DND-41 (cell line): ENCODE data around the gene CMSS1.

ENCODE experiments used
- EZH2 ChIP-seq: IDR thresholded peaks from 3 replicates; pipeline ENCODE4 v1.6.1; 2012; ENCODE audit warnings: borderline replicate concordance, low read depth, mild to moderate bottlenecking, moderate library complexity, low read length, inconsistent platforms; ENCODE audit not compliant: severe bottlenecking
- TF ChIP-seq, protein P1 (sequence below): IDR thresholded peaks from 2 replicates; pipeline ENCODE4 v1.5.1; 2012; ENCODE audit warnings: borderline replicate concordance, low read length, moderate library complexity, mild to moderate bottlenecking; ENCODE audit not compliant: poor library complexity, severe bottlenecking; ENCODE audit errors: extremely low read depth

DNA sequence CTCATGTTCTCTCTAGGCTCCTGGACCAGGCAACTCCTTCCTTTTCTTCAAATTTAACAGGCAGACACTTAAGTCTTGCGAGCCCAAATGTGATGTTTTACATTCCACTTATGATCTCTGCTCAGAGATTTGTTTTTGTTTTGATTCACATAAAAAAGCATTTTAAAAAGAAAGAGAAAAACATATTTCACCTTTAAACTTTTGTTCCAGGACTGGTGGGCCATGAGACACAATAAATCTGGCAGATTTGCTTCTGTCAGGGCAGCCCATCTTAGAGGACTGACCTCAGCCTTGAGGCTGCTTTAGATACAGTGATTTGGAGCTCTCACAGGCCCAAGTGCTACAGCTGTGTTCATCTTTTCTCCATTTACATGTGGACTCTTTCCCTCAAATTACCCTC is 52.0 kb downstream of the CMSS1 start:
- TF ChIP-seq, protein P1, sequence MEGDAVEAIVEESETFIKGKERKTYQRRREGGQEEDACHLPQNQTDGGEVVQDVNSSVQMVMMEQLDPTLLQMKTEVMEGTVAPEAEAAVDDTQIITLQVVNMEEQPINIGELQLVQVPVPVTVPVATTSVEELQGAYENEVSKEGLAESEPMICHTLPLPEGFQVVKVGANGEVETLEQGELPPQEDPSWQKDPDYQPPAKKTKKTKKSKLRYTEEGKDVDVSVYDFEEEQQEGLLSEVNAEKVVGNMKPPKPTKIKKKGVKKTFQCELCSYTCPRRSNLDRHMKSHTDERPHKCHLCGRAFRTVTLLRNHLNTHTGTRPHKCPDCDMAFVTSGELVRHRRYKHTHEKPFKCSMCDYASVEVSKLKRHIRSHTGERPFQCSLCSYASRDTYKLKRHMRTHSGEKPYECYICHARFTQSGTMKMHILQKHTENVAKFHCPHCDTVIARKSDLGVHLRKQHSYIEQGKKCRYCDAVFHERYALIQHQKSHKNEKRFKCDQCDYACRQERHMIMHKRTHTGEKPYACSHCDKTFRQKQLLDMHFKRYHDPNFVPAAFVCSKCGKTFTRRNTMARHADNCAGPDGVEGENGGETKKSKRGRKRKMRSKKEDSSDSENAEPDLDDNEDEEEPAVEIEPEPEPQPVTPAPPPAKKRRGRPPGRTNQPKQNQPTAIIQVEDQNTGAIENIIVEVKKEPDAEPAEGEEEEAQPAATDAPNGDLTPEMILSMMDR = no peak
- TF ChIP-seq EZH2 = no peak
